Trophoblast cell (in vitro differentiated cells and primary cell): Measurements from ENCODE around the gene CCDC127.

Experiments
- DNase-seq, 2 donors: peaks; one replicate each; pipeline ENCODE4 v3.0.0-alpha.2; 2016
- H2AFZ ChIP-seq: 2 replicates; pipeline ENCODE4 v1.6.1; 2013; ENCODE audit warnings: low read length, moderate library complexity, mild to moderate bottlenecking; ENCODE audit not compliant: insufficient read depth, poor library complexity
- H2AK5ac ChIP-seq: 2 replicates; pipeline ENCODE4 v1.6.1; 2013; ENCODE audit warnings: mild to moderate bottlenecking, low read length
- H2BK120ac ChIP-seq: 2 replicates; pipeline ENCODE4 v1.6.1; 2013; ENCODE audit warnings: low read length, mild to moderate bottlenecking, moderate library complexity; ENCODE audit not compliant: insufficient read depth, poor library complexity
- H2BK12ac ChIP-seq: 2 replicates; pipeline ENCODE4 v1.6.1; 2013; ENCODE audit warnings: mild to moderate bottlenecking, low read length, moderate library complexity
- H2BK5ac ChIP-seq: 2 replicates; pipeline ENCODE4 v1.6.1; 2013; ENCODE audit warnings: low read length, low read depth, moderate library complexity, mild to moderate bottlenecking; ENCODE audit not compliant: poor library complexity
- H3K14ac ChIP-seq: 2 replicates; pipeline ENCODE4 v1.6.1; 2013; ENCODE audit warnings: mild to moderate bottlenecking, low read length
- H3K18ac ChIP-seq: 2 replicates; pipeline ENCODE4 v1.6.1; 2013; ENCODE audit warnings: mild to moderate bottlenecking, low read length
- H3K23ac ChIP-seq: 2 replicates; pipeline ENCODE4 v1.6.1; 2013; ENCODE audit warnings: low read length
- H3K27ac ChIP-seq: 2 replicates; pipeline ENCODE4 v1.5.1; 2013; ENCODE audit warnings: low read depth, mild to moderate bottlenecking, inconsistent platforms, low read length, moderate library complexity
- H3K27me3 ChIP-seq: 2 replicates; pipeline ENCODE4 v1.6.1; 2013; ENCODE audit warnings: inconsistent platforms, mild to moderate bottlenecking, low read length, moderate library complexity; ENCODE audit not compliant: insufficient read depth
- H3K36me3 ChIP-seq, 2 experiments: 1 replicate in 1 of 2; 2 replicates in 1 of 2; pipeline ENCODE4 v1.6.1; 2013; ENCODE audit warnings: low read length in 2 of 2, mild to moderate bottlenecking in 2 of 2, moderate library complexity in 1 of 2; ENCODE audit not compliant: insufficient read depth in 2 of 2, control insufficient read depth in 1 of 2
- H3K4ac ChIP-seq: 2 replicates; pipeline ENCODE4 v1.6.1; 2013; ENCODE audit warnings: low read depth, mild to moderate bottlenecking, low read length, moderate library complexity
- H3K4me1 ChIP-seq, 2 experiments: 1 replicate in 1 of 2; 2 replicates in 1 of 2; pipeline ENCODE4 v1.6.1; 2013; ENCODE audit warnings: low read length in 2 of 2, mild to moderate bottlenecking in 2 of 2, moderate library complexity in 1 of 2; ENCODE audit not compliant: insufficient read depth in 2 of 2, control insufficient read depth in 1 of 2
- H3K4me2 ChIP-seq: 2 replicates; pipeline ENCODE4 v1.6.1; 2013; ENCODE audit warnings: inconsistent platforms, mild to moderate bottlenecking, low read length, moderate library complexity
- H3K4me3 ChIP-seq: 2 replicates; pipeline ENCODE4 v1.5.1; 2013; ENCODE audit warnings: mild to moderate bottlenecking, low read depth, low read length, inconsistent platforms
- H3K79me1 ChIP-seq: one replicate; pipeline ENCODE4 v1.6.1; 2013; ENCODE audit warnings: low read length
- H3K79me2 ChIP-seq: 2 replicates; pipeline ENCODE4 v1.6.1; 2013; ENCODE audit warnings: low read length, mild to moderate bottlenecking; ENCODE audit not compliant: control insufficient read depth, insufficient read depth, poor library complexity
- H3K9ac ChIP-seq: 2 replicates; pipeline ENCODE4 v1.6.1; 2013; ENCODE audit warnings: mild to moderate bottlenecking, low read length
- H3K9me3 ChIP-seq: 2 replicates; pipeline ENCODE4 v1.6.1; 2013; ENCODE audit warnings: low read depth, mild to moderate bottlenecking, control low read depth, inconsistent platforms, low read length; ENCODE audit not compliant: insufficient read depth
- H4K12ac ChIP-seq: 2 replicates; pipeline ENCODE4 v1.6.1; 2013; ENCODE audit warnings: low read depth, mild to moderate bottlenecking, low read length, moderate library complexity
- H4K8ac ChIP-seq: 2 replicates; pipeline ENCODE4 v1.6.1; 2013; ENCODE audit warnings: low read depth, mild to moderate bottlenecking, low read length, moderate library complexity
- H4K91ac ChIP-seq: one replicate; pipeline ENCODE4 v1.6.1; 2013; ENCODE audit warnings: low read depth, mild to moderate bottlenecking, low read length, moderate library complexity
- WGBS: extraction: QIAGEN DNeasy Blood & Tissue Kit; methylation state at CpG from one replicate; pipeline ENCODE4 v1.1.7; 2013; ENCODE audit warnings: missing lambda C conversion rate; ENCODE audit not compliant: insufficient read length, insufficient coverage; ENCODE audit errors: extremely low coverage; 5-methylcytosine and 5-hydroxymethylcytosine counted together

The CCDC127 gene

DNA sequence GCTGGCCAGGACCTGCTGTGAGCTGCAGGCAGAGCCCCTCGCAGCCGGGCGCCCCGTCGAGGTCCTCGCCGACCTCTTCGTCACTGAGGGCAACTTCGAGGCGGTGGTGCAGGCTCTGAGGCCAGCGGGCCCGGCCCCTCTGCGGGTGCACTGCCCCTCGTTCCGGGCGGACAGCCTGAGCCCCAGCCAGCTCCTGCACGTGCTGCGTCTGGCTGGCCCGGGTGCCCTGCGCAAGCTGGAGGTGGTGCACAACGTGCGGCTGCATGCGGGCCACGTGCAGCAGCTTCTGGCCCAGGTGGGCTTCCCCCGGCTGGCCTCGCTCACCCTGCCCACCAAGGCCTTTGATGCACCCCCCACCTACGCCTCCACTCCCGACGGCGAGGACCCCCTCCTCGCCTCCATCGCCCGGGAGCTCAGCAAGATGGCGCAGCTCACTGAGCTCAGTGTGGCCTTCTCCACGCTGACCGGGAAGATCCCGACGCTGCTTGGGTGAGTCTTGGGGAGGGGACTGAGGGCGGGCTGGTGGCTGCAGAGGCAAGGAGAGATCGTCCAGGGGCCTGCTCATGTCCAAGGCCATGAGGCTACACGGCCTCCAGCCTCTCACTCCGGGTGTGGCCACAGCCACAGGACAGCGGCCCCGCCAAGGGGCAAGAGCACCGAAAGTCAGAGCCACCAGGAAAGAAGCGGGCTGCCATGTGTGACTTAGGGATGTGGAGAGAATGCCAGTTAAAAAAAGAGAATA, 25.8 kb downstream of the CCDC127 start:
- Histone ChIP-seq H4K12ac (no peak overlapping the region), H2BK5ac (no peak overlapping the region), H2BK120ac (no peak overlapping the region), H3K18ac (no peak overlapping the region), H3K4me2 (no peak overlapping the region), H4K8ac (no peak overlapping the region), H3K27ac (no peak overlapping the region), H4K91ac (no peak overlapping the region), H3K27me3 (no peaks in the 10 kb centered on the region), H2BK12ac (no peak overlapping the region), H3K79me2 (no peaks in the 10 kb centered on the region), H3K4ac (no peak overlapping the region), H3K4me1 (peaks cover 0 to 8% of the 10 kb centered on the region in 2 experiments), H3K14ac (no peak overlapping the region), H3K23ac (no peak overlapping the region), H3K9ac (no peak overlapping the region), H3K36me3 (peaks cover 0 to 2% of the 10 kb centered on the region in 2 experiments), H3K79me1 (no peaks in the 10 kb centered on the region), H3K4me3 (no peak overlapping the region), H3K9me3 (no peaks in the 10 kb centered on the region), H2AK5ac (no peak overlapping the region), H2AFZ (no peak overlapping the region)
- no CpG with 5 or more reads among the region's 46 CpGs for WGBS
- no peak for DNase-seq

DNA sequence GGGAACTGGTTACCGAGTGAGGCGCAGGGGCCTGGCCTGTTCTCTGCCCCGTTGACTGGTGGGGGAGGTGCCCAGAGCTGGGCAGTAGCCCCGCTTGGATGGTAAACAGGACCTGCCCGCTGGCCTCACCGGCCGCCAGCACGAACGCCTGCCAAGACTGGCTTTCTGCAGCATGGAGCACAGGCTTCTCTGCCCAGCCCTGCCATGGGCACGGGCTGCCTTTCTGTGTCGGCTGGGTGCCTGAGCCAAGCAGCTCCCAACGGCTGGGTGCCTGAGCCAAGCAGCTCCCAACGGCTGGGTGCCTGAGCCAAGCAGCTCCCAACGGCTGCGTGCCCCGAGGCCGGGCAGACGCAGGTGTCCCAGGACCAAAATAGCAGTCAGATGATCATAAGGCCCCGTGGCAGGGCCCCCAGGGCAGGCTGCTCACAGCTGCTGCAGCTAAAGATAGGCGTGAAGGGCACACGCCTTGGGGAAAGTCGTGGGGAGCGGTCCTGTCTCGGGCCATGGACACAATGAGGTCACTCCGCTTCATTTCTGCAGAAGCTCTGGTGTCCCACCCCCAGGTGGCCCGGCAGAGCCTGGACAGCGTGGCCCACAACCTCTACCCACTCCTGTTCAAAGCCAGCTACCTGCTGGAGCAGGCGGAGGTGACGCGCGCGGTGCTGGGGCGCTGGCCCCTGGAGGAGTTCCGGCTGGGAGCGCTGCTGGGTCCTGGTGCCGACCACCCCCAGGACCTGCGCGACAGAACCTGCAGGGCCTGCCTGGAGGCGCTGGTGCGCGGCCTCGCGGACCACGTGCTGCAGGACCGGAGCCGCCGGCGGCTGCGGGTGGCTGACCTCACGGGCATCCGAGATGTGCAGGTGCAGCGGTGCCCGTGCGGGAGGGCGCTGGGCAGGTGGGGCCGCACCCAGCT, 26.7 kb downstream of the CCDC127 start, which contains the start of gene LRRC14B:
Gene LRRC14B (plus strand): TSS at position 460 of the 913 bp plus-strand sequence. CDS start 44 bp downstream, at position 504.
- Histone ChIP-seq H3K79me2 (no peaks in the 10 kb centered on the region), H3K9me3 (no peaks in the 10 kb centered on the region), H3K14ac (no peak within 1 kb of the TSS), H3K4me2 (no peak within 1 kb of the TSS), H4K12ac (no peak within 1 kb of the TSS), H2BK12ac (no peak within 1 kb of the TSS), H4K91ac (no peak within 1 kb of the TSS), H3K18ac (no peak within 1 kb of the TSS), H4K8ac (no peak within 1 kb of the TSS), H3K4me1 (peaks cover 2 to 8% of the 10 kb centered on the region in 2 experiments), H2BK120ac (no peak within 1 kb of the TSS), H3K23ac (no peak within 1 kb of the TSS), H3K4ac (no peak within 1 kb of the TSS), H3K27me3 (no peaks in the 10 kb centered on the region), H3K79me1 (no peaks in the 10 kb centered on the region), H2AFZ (no peak within 1 kb of the TSS), H2AK5ac (no peak within 1 kb of the TSS), H3K36me3 (peaks cover 5 to 8% of the 10 kb centered on the region in 2 experiments), H3K4me3 (no peak within 1 kb of the TSS), H3K9ac (no peak within 1 kb of the TSS), H3K27ac (no peak within 1 kb of the TSS), H2BK5ac (no peak within 1 kb of the TSS)
- WGBS = no CpG with 5 or more reads among the region's 56 CpGs
- peak; percentile 84 to 86 for DNase-seq

GRCh38 chr5:190366-191035, 27.5 kb downstream of the CCDC127 start:
- Histone ChIP-seq H3K9me3 (no peaks in the 10 kb centered on the region), H3K79me1 (peaks cover 2% of the 10 kb centered on the region), H3K23ac (no peak overlapping the region), H3K4ac (no peak overlapping the region), H3K4me1 (peaks cover 6 to 12% of the 10 kb centered on the region in 2 experiments), H3K79me2 (no peaks in the 10 kb centered on the region), H2BK12ac (no peak overlapping the region), H2BK5ac (no peak overlapping the region), H3K14ac (no peak overlapping the region), H2AFZ (no peak overlapping the region), H4K8ac (no peak overlapping the region), H4K12ac (no peak overlapping the region), H4K91ac (no peak overlapping the region), H2BK120ac (no peak overlapping the region), H3K27ac (no peak overlapping the region), H3K4me3 (no peak overlapping the region), H3K18ac (no peak overlapping the region), H3K4me2 (no peak overlapping the region), H3K36me3 (peaks cover 8 to 11% of the 10 kb centered on the region in 2 experiments), H2AK5ac (no peak overlapping the region), H3K27me3 (no peaks in the 10 kb centered on the region), H3K9ac (no peak overlapping the region)
- no CpG with 5 or more reads among the region's 16 CpGs for WGBS
- DNase-seq = no peak

DNA sequence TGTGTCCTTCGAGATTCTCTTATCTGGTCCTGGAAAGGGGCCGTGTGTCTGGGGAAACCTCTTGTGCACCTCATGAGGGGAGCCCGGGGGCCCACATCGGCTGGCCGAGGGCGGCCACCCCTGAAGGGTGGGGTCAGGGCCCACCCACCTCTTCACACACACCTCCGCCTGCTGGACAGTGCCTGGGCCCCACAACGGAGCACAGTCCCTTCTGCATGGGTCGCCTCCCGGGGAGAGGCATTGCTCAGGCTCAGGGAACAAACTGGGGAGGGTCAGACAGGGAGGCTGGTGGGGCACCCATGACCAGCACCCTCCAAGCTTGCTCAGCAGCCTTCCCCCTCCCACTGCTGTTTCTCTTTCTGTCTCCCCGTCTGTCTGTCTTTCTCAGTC, 28.0 kb downstream of the CCDC127 start:
- Histone ChIP-seq H3K79me1 (peaks cover 3% of the 10 kb centered on the region), H3K36me3 (peaks cover 8 to 12% of the 10 kb centered on the region in 2 experiments), H4K12ac (no peak overlapping the region), H3K27ac (no peak overlapping the region), H3K4me2 (no peak overlapping the region), H3K23ac (no peak overlapping the region), H4K91ac (no peak overlapping the region), H2BK5ac (no peak overlapping the region), H3K27me3 (no peaks in the 10 kb centered on the region), H2AK5ac (no peak overlapping the region), H3K4ac (no peak overlapping the region), H3K79me2 (no peaks in the 10 kb centered on the region), H3K9me3 (no peaks in the 10 kb centered on the region), H2AFZ (no peak overlapping the region), H3K9ac (no peak overlapping the region), H3K14ac (no peak overlapping the region), H3K4me3 (no peak overlapping the region), H2BK12ac (no peak overlapping the region), H2BK120ac (no peak overlapping the region), H3K18ac (no peak overlapping the region), H4K8ac (no peak overlapping the region), H3K4me1 (peaks cover 8 to 15% of the 10 kb centered on the region in 2 experiments)
- no CpG with 5 or more reads among the region's 11 CpGs for WGBS
- DNase-seq = no peak
